K562 (cell line): ENCODE results near the gene ERCC2. TPM values are rescaled to one million over a fixed set of nuclear protein-coding genes. Genes with fewer than 3 reads are reported as not detected.

ENCODE experiments used
- ARID1B ChIP-seq: fragments of 450-650 bp; IDR thresholded peaks from 2 replicates; pipeline ENCODE4 v1.6.1; 2016; ENCODE audit warnings: antibody characterized with exemption, mild to moderate bottlenecking, inconsistent platforms
- DNMT1 ChIP-seq: fragments of 450-650 bp; IDR thresholded peaks from 2 replicates; pipeline ENCODE4 v1.6.1; 2016; ENCODE audit warnings: antibody characterized with exemption, mild to moderate bottlenecking
- E2F8 ChIP-seq: fragments of 450-650 bp; IDR thresholded peaks from 2 replicates; pipeline ENCODE4 v1.7.1; 2018; ENCODE audit warnings: mild to moderate bottlenecking, low read depth; ENCODE audit not compliant: partially characterized antibody
- MAFF ChIP-seq: IDR thresholded peaks from 2 replicates; pipeline ENCODE4 v1.6.1; 2012; ENCODE audit warnings: low read length, improper control_type of control experiment
- NBN ChIP-seq: fragments of 450-650 bp; IDR thresholded peaks from 2 replicates; pipeline ENCODE4 v1.6.1; 2016; ENCODE audit warnings: low read depth, mild to moderate bottlenecking
- NCOA6 ChIP-seq: fragments of 450-650 bp; IDR thresholded peaks from 2 replicates; pipeline ENCODE4 v1.6.1; 2017; ENCODE audit warnings: mild to moderate bottlenecking
- NFE2 ChIP-seq: IDR thresholded peaks from 2 replicates; pipeline ENCODE4 v1.6.1; 2014; ENCODE audit warnings: antibody characterized with exemption, low read depth
- NR2C1 ChIP-seq, 2 experiments: fragments of 450-650 bp; IDR thresholded peaks; 2 replicates each; pipeline ENCODE4 v1.6.1; 2017; ENCODE audit warnings: mild to moderate bottlenecking in 2 of 2, antibody characterized with exemption in 1 of 2, inconsistent platforms in 1 of 2, missing compliant biosample characterization in 1 of 2, missing genetic modification characterization in 1 of 2
- PTBP1 ChIP-seq: fragments of 200-400 bp; formaldehyde crosslinking; IDR thresholded peaks from 2 replicates; pipeline ENCODE4 v1.6.1; 2017; ENCODE audit warnings: low read depth, low read length
- SIX5 ChIP-seq, 2 experiments: IDR thresholded peaks; 2 replicates each; pipeline ENCODE4 v1.6.1; 2011; ENCODE audit warnings: low read length in 2 of 2, borderline replicate concordance in 1 of 2, low read depth in 1 of 2, mild to moderate bottlenecking in 1 of 2, moderate library complexity in 1 of 2; ENCODE audit not compliant: insufficient read depth in 1 of 2
- SMAD4 ChIP-seq: fragments of 250-450 bp; sonication (Bioruptor Pico); conservative IDR thresholded peaks from 2 replicates; pipeline ENCODE4 v1.8.0; 2021; ENCODE audit warnings: inconsistent platforms, mild to moderate bottlenecking, moderate library complexity
- TCF7L2 ChIP-seq: fragments of 150-350 bp; IDR thresholded peaks from 2 replicates; pipeline ENCODE4 v1.6.1; 2016; ENCODE audit warnings: low read depth, mild to moderate bottlenecking, low read length, moderate library complexity
- ZFP91 ChIP-seq: sonication (generic); formaldehyde crosslinking; IDR thresholded peaks from 2 replicates; pipeline ENCODE4 v1.8.0; 2022; ENCODE audit warnings: mild to moderate bottlenecking, missing genetic modification reagents
- ZNF282 ChIP-seq: sonication (generic); formaldehyde crosslinking; IDR thresholded peaks from 2 replicates; pipeline ENCODE4 v1.8.1; 2023; ENCODE audit warnings: missing genetic modification reagents
- polyA plus RNA-seq, 8 experiments: library from polyadenylated mRNA; depleted of rRNA in 4 of 8; stranded (reverse) in 5 of 8; unstranded in 3 of 8; fragments of >200 nt; fragmentation: Nextera tagmentation in 2 of 8; fragmentation: Illumina TruSeq in 1 of 8; extraction: Ambion mirVana in 2 of 8; extraction: Trizol in 1 of 8; gene quantifications; 2 replicates each; pipeline versions ENCODE4 v1.2.1 to v1.2.3, GENCODE V29; 2011 to 2014; ENCODE audit warnings: inconsistent platforms in 1 of 8, missing spikeins in 1 of 8
- total RNA-seq, 7 experiments: library from RNA; depleted of rRNA in 6 of 7; stranded (reverse); fragments of >200 nt in 6 of 7; fragmentation: Illumina TruSeq in 2 of 7; extraction: Trizol in 2 of 7; gene quantifications; 2 replicates each; pipeline versions ENCODE4 v1.2.1 to v1.2.3, GENCODE V29; 2011 to 2021; ENCODE audit warnings: low replicate concordance in 1 of 7
- TF ChIP-seq, protein P1 (sequence below): sonication (generic); formaldehyde crosslinking; IDR thresholded peaks from 2 replicates; pipeline ENCODE4 v1.8.0; 2022; ENCODE audit warnings: missing genetic modification reagents, mild to moderate bottlenecking, borderline replicate concordance
- TF ChIP-seq, protein P2 (sequence below): fragments of 450-650 bp; IDR thresholded peaks from 2 replicates; pipeline ENCODE4 v1.6.1; 2017; ENCODE audit warnings: antibody characterized with exemption
- TF ChIP-seq, protein P3 (sequence below): sonication (generic); formaldehyde crosslinking; IDR thresholded peaks from 2 replicates; pipeline ENCODE4 v1.9.0; 2022; ENCODE audit warnings: mild to moderate bottlenecking, missing genetic modification reagents

ERCC2 gene
- total and polyA plus RNA-seq, 9 of the 15 experiments (the other 6 are each of a cell fraction or from before 2014, with no cell fraction given): 2.2 to 55.9 (median 23.4) TPM

- peak; percentile 64 for TF ChIP-seq SMAD4
- 0 out of 2 replicates have a peak, but pooled peaks have one; percentile 16 for TF ChIP-seq ARID1B
- TF ChIP-seq SIX5 (IDR thresholded peaks at IDR 0.05; ENCODE audit: borderline replicate concordance in 1 of 2, insufficient read depth in 1 of 2, low read depth in 1 of 2, low read length in 2 of 2): peak; percentile 41 to 46; a peak in 3 of 4 replicates
- TF ChIP-seq DNMT1: 0 out of 2 replicates have a peak, but pooled peaks have one; percentile 26
- TF ChIP-seq ZNF282 (CRISPR knock-in tag): peak; percentile 69; the same call in 1 of the 2 replicates
- TF ChIP-seq, protein P1, sequence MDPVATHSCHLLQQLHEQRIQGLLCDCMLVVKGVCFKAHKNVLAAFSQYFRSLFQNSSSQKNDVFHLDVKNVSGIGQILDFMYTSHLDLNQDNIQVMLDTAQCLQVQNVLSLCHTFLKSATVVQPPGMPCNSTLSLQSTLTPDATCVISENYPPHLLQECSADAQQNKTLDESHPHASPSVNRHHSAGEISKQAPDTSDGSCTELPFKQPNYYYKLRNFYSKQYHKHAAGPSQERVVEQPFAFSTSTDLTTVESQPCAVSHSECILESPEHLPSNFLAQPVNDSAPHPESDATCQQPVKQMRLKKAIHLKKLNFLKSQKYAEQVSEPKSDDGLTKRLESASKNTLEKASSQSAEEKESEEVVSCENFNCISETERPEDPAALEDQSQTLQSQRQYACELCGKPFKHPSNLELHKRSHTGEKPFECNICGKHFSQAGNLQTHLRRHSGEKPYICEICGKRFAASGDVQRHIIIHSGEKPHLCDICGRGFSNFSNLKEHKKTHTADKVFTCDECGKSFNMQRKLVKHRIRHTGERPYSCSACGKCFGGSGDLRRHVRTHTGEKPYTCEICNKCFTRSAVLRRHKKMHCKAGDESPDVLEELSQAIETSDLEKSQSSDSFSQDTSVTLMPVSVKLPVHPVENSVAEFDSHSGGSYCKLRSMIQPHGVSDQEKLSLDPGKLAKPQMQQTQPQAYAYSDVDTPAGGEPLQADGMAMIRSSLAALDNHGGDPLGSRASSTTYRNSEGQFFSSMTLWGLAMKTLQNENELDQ: no peak
- TF ChIP-seq NR2C1 (IDR thresholded peaks at IDR 0.05): no peak
- TF ChIP-seq NR2C1 (tag; IDR thresholded peaks at IDR 0.05): no peak
- TF ChIP-seq NFE2: 0 out of 2 replicates have a peak, but pooled peaks have one; percentile 6
- TF ChIP-seq, protein P2, sequence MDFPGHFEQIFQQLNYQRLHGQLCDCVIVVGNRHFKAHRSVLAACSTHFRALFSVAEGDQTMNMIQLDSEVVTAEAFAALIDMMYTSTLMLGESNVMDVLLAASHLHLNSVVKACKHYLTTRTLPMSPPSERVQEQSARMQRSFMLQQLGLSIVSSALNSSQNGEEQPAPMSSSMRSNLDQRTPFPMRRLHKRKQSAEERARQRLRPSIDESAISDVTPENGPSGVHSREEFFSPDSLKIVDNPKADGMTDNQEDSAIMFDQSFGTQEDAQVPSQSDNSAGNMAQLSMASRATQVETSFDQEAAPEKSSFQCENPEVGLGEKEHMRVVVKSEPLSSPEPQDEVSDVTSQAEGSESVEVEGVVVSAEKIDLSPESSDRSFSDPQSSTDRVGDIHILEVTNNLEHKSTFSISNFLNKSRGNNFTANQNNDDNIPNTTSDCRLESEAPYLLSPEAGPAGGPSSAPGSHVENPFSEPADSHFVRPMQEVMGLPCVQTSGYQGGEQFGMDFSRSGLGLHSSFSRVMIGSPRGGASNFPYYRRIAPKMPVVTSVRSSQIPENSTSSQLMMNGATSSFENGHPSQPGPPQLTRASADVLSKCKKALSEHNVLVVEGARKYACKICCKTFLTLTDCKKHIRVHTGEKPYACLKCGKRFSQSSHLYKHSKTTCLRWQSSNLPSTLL: no peak; the same call in 1 of the 2 replicates
- TF ChIP-seq PTBP1: no peak
- no peak for TF ChIP-seq E2F8
- TF ChIP-seq NCOA6: no peak
- peak; percentile 96 for TF ChIP-seq TCF7L2
- TF ChIP-seq, protein P3, sequence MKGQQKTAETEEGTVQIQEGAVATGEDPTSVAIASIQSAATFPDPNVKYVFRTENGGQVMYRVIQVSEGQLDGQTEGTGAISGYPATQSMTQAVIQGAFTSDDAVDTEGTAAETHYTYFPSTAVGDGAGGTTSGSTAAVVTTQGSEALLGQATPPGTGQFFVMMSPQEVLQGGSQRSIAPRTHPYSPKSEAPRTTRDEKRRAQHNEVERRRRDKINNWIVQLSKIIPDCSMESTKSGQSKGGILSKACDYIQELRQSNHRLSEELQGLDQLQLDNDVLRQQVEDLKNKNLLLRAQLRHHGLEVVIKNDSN (CRISPR knock-in tag): peak; percentile 85
- peak; percentile 79 for TF ChIP-seq MAFF
- TF ChIP-seq ZFP91 (CRISPR knock-in tag): peak; percentile 99
- peak; percentile 59 for TF ChIP-seq NBN
These were observed 36.1 kb upstream of the ERCC2 start, which contains the start of gene POLR1G (continued) for GRCh38 chr19:45406226-45407090.
